CD4-positive, alpha-beta T cell treated with Interleukin-21 for 1 hour (primary cell): ENCODE results near the gene LEMD3.

ENCODE experiments used
- DNase-seq: peaks from one replicate; pipeline ENCODE4 v3.0.0-alpha.2; 2020

LEMD3 gene

GRCh38 chr12:65170209-65170881 lies 962 bp downstream of the LEMD3 start:
- DNase-seq = peak; percentile 77

GRCh38 chr12:65171073-65171472 lies 1.7 kb downstream of the LEMD3 start:
- peak; percentile 10 for DNase-seq

- peak; percentile 38 for DNase-seq
Measured at GRCh38 chr12:65171870-65172269, 2.5 kb downstream of the LEMD3 start.

GRCh38 chr12:65175385-65175784 lies 6.0 kb downstream of the LEMD3 start:
- no peak for DNase-seq

- DNase-seq = no peak
Measured at GRCh38 chr12:65182012-65182739, 12.8 kb downstream of the LEMD3 start.

- no peak for DNase-seq
Measured at GRCh38 chr12:65184176-65184857, 14.9 kb downstream of the LEMD3 start.

- no peak for DNase-seq
Measured at GRCh38 chr12:65184858-65185229, 15.5 kb downstream of the LEMD3 start.

GRCh38 chr12:65187665-65188064 lies 18.3 kb downstream of the LEMD3 start:
- no peak for DNase-seq

- no peak for DNase-seq
Measured at GRCh38 chr12:65188179-65188701, 18.9 kb downstream of the LEMD3 start.

- no peak for DNase-seq
Measured at GRCh38 chr12:65189028-65189718, 19.8 kb downstream of the LEMD3 start.

- no peak for DNase-seq
Measured at GRCh38 chr12:65192963-65193516, 23.7 kb downstream of the LEMD3 start.

- DNase-seq = no peak
Measured at GRCh38 chr12:65194949-65195348, 25.6 kb downstream of the LEMD3 start.

- DNase-seq = no peak
Measured at GRCh38 chr12:65195387-65196055, 26.1 kb downstream of the LEMD3 start.

- no peak for DNase-seq
Measured at GRCh38 chr12:65196762-65197567, 27.6 kb downstream of the LEMD3 start.

- no peak for DNase-seq
Measured at GRCh38 chr12:65199604-65200003, 30.2 kb downstream of the LEMD3 start.

GRCh38 chr12:65200007-65200665 lies 30.8 kb downstream of the LEMD3 start:
- no peak for DNase-seq

- no peak for DNase-seq
Measured at GRCh38 chr12:65203376-65203775, 34.0 kb downstream of the LEMD3 start.

GRCh38 chr12:65204886-65205525 lies 35.6 kb downstream of the LEMD3 start:
- DNase-seq = no peak

GRCh38 chr12:65205886-65206285 lies 36.5 kb downstream of the LEMD3 start:
- DNase-seq = no peak

- no peak for DNase-seq
Measured at GRCh38 chr12:65208125-65208524, 38.7 kb downstream of the LEMD3 start.
